Stomach (tissue), 9 donors: Measurements from ENCODE around the gene ETFRF1. TPM values are rescaled to one million over a fixed set of nuclear protein-coding genes. Genes with fewer than 3 reads are reported as not detected.

Experiments
- DNase-seq, 2 donors: peaks; one replicate each; pipeline versions ENCODE4 v3.0.0 to v3.0.0-alpha.2; 2013 to 2019
- H3K27ac ChIP-seq, 5 donors: fragments of 200-600 bp in 4 of 5; sonication (generic) in 4 of 5; one replicate each; pipeline ENCODE4 v1.5.1; 2013 to 2019; ENCODE audit warnings: mild to moderate bottlenecking in 1 of 5, moderate library complexity in 1 of 5
- H3K27me3 ChIP-seq, 3 donors: fragments of 200-600 bp; sonication (generic); one replicate each; pipeline ENCODE4 v1.5.1; 2017 to 2019; ENCODE audit warnings: mixed run types in 1 of 3
- H3K36me3 ChIP-seq, 4 donors: fragments of 200-600 bp; sonication (generic); 1 replicate in 3 of 4; 2 replicates in 1 of 4; pipeline ENCODE4 v1.5.1; 2016 to 2019
- H3K4me1 ChIP-seq, 4 donors: fragments of 200-600 bp; sonication (generic); one replicate each; pipeline ENCODE4 v1.5.1; 2016 to 2019
- H3K4me3 ChIP-seq, 4 donors: fragments of 200-600 bp; sonication (generic) in 3 of 4; one replicate each; pipeline ENCODE4 v1.5.1; 2016 to 2019; ENCODE audit warnings: mild to moderate bottlenecking in 1 of 4
- H3K9me3 ChIP-seq, 4 donors: fragments of 200-600 bp; sonication (generic); one replicate each; pipeline ENCODE4 v1.5.1; 2016 to 2019
- EP300 ChIP-seq: sonication (generic); formaldehyde crosslinking; IDR thresholded peaks from one replicate; pipeline ENCODE4 v1.6.1; 2017; ENCODE audit warnings: antibody characterized with exemption
- POLR2A ChIP-seq, 4 donors: fragments of 450-650 bp; IDR thresholded peaks; one replicate each; pipeline ENCODE4 v1.6.1; 2016; ENCODE audit warnings: antibody characterized with exemption in 4 of 4, control low read depth in 2 of 4, mild to moderate bottlenecking in 1 of 4, moderate library complexity in 1 of 4
- POLR2AphosphoS5 ChIP-seq, 3 donors: sonication (generic); formaldehyde crosslinking; IDR thresholded peaks; one replicate each; pipeline ENCODE4 v1.6.1; 2016; ENCODE audit warnings: antibody characterized with exemption in 3 of 3
- WGBS, 5 donors: extraction: QIAGEN DNeasy Blood & Tissue Kit in 3 of 5; methylation state at CpG; one replicate each; pipeline versions ENCODE4 v1.1.5 to v1.1.7; 2013 to 2018; 5-methylcytosine and 5-hydroxymethylcytosine counted together
- intact Hi-C: fragments of 100-400 bp; cut with DNase I; formaldehyde crosslinking; loops from one replicate; pipeline ENCODE4 v1.15.1; 2023; ENCODE audit warnings: low total_unique reads
- polyA plus RNA-seq, 3 donors: library from polyadenylated mRNA; stranded (reverse); fragments of 200-250 nt; gene quantifications; one replicate each; pipeline ENCODE4 v1.2.3, GENCODE V29; 2013
- total RNA-seq, 5 donors: library from RNA; depleted of rRNA; stranded (reverse); fragments of >200 nt; gene quantifications; one replicate each; pipeline versions ENCODE4 v1.1.0 to v1.2.3, GENCODE V29; 2014 to 2016
- TF ChIP-seq, protein P1 (sequence below), 7 experiments: fragments of 450-650 bp in 4 of 7; fragments of 200-600 bp in 3 of 7; sonication (generic) in 3 of 7; IDR thresholded peaks; one replicate each; pipeline ENCODE4 v1.5.1; 2016 to 2019; ENCODE audit warnings: antibody characterized with exemption in 7 of 7, control low read depth in 2 of 7, mild to moderate bottlenecking in 1 of 7
- donor health status: healthy with polysubstance abuse.
- donor health status: Bipolar disorder and iron deficiency.
- donor health status: healthy.

Gene ETFRF1
- total and polyA plus RNA-seq, 8 donors: 1.4 to 50.9 (median 20.6) TPM

DNA sequence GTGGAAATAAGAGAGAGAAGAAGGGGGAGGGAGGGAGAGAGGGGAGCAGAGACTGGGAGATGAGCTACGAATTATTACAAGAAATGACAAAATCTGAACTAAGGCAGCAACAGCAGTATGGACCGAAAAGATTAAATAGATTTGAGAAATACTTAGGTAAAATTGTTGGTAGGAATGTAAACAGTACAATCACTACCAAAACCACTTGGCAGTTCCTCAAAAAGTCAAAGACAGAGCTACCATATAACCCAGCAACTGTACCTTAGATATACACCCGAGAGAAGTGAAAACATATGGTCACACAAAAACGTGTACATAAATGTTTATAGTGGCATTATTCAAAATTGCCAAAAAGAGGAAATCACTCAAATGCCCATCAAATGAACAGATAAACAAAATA lies 41.6 kb downstream of the ETFRF1 start:
- peaks cover 7 to 44% (median 14%) of the 10 kb centered on the region in 4 donors for H3K4me1 ChIP-seq
- intact Hi-C loops: loop anchor here (10.0 kb wide), 1 partner anchor 158 kb away; no protein-coding TSS in a partner anchor
- no peaks in the 10 kb centered on the region for H3K9me3 ChIP-seq
- peaks cover 0 to 48% (median 22%) of the 10 kb centered on the region in 4 donors for H3K36me3 ChIP-seq
- no peak overlapping the region for H3K4me3 ChIP-seq
- H3K27me3 ChIP-seq: no peaks in the 10 kb centered on the region
- WGBS, 5 donors: 38 to 64% (median 51%) methylated on average over 4 of the region's 4 CpGs
- no peak for DNase-seq
- no peak overlapping the region for H3K27ac ChIP-seq
- TF ChIP-seq, protein P1, sequence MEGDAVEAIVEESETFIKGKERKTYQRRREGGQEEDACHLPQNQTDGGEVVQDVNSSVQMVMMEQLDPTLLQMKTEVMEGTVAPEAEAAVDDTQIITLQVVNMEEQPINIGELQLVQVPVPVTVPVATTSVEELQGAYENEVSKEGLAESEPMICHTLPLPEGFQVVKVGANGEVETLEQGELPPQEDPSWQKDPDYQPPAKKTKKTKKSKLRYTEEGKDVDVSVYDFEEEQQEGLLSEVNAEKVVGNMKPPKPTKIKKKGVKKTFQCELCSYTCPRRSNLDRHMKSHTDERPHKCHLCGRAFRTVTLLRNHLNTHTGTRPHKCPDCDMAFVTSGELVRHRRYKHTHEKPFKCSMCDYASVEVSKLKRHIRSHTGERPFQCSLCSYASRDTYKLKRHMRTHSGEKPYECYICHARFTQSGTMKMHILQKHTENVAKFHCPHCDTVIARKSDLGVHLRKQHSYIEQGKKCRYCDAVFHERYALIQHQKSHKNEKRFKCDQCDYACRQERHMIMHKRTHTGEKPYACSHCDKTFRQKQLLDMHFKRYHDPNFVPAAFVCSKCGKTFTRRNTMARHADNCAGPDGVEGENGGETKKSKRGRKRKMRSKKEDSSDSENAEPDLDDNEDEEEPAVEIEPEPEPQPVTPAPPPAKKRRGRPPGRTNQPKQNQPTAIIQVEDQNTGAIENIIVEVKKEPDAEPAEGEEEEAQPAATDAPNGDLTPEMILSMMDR (IDR thresholded peaks at IDR 0.05): no peak
- no peak for TF ChIP-seq POLR2A (IDR thresholded peaks at IDR 0.05)

DNA sequence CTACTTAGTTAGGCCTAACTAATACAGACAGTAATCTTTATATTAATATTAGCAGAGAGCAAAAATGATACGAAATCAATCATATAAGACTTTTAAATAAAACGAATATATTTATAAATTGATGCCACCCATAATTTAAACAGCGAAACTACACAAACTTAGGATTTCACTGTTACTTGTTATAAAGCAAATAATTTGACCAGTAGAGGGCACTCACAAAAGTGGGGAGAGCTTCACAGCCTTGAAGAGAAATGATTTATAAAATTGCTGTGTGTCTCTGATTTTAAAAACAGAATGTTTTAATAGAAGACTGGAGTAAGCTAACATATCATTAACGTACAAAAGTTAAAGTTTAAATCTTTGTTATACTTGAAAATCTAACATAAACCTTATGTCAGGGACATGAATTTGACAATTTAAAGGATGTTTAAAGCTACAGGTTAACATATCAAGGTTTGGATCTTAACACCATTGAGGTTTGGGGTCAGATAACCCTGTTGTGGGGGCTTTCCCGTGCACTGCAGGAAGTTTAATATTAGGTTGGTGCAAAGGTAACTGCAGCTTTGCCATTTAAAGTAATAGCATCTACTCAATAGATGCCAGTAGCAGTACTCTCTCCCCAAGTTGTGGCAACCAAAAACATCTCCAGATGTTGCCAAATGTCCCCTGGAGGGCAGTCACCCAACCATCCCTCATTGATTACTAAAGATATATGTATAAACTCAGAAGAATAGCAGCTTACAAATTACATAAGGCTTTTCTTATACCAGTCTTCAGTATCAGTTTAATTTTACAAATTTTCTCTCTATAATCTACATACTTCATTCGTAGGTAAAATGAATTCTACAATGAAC lies 46.4 kb downstream of the ETFRF1 start:
- DNase-seq: peak in 1 of 2 donors; percentile 72
- Histone ChIP-seq H3K4me3 (no peak overlapping the region), H3K27ac (peak overlapping the region in 2 of 5 donors; percentile 13 to 43), H3K36me3 (peaks cover 0 to 35% (median 12%) of the 10 kb centered on the region in 4 donors), H3K27me3 (no peaks in the 10 kb centered on the region), H3K9me3 (no peaks in the 10 kb centered on the region), H3K4me1 (peaks cover 0 to 71% (median 25%) of the 10 kb centered on the region in 4 donors)
- TF ChIP-seq POLR2A (IDR thresholded peaks at IDR 0.05) (no peak), POLR2AphosphoS5 (IDR thresholded peaks at IDR 0.05) (no peak), EP300 (no peak)
- TF ChIP-seq, protein P1 (IDR thresholded peaks at IDR 0.05): peak in 5 of 7 experiments; percentile 35 to 62 (median 54)
- intact Hi-C loops: no loop called here
- 32 to 45% (median 34%) methylated on average over 6 of the region's 6 CpGs for WGBS, 5 donors

DNA sequence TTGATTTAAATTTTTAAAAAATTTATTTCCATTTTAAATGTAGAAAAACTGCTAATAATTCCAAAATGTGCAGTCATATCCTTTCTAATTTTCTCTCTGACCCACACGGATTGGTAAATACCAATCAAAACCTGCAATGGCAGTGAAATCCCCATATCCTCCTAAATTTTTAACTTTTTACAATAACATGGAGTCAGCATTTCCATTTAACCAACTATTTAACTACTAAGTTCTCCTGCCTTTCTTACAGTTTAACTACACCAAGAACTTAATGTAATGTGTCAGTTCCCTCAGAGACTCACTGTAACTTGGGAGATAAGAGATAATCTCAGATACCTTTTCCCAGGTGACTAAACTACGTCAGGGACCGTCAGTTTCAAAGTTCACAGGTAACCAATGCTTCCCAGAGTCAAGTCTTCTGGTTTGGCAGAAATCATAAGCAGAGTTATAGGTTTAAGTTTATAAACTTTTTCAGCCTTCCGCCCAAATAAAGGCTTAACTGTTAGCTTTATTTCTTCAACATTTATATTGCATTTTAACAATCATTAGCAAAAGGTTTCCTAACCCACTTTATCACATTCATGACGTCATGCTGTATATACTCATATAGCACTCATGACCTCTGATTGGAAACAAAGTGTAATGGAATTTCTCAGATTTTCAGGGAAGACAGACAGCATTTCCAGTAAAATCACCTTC lies 48.1 kb downstream of the ETFRF1 start:
- TF ChIP-seq, protein P1 (IDR thresholded peaks at IDR 0.05): no peak
- TF ChIP-seq EP300 (no peak), POLR2AphosphoS5 (IDR thresholded peaks at IDR 0.05) (peak in 1 of 3 donors; percentile 15), POLR2A (IDR thresholded peaks at IDR 0.05) (no peak)
- H3K4me1 ChIP-seq: peaks cover 0 to 70% (median 27%) of the 10 kb centered on the region in 4 donors
- no peak overlapping the region for H3K4me3 ChIP-seq
- 39 to 55% (median 47%) methylated on average over 5 of the region's 5 CpGs for WGBS, 5 donors
- no peaks in the 10 kb centered on the region for H3K27me3 ChIP-seq
- peak in 1 of 2 donors; percentile 45 for DNase-seq
- H3K27ac ChIP-seq: peak overlapping the region in 4 of 5 donors; percentile 17 to 66 (median 40)
- H3K36me3 ChIP-seq: peaks cover 0 to 26% (median 4%) of the 10 kb centered on the region in 4 donors
- H3K9me3 ChIP-seq: no peaks in the 10 kb centered on the region
- intact Hi-C loops: no loop called here

DNA sequence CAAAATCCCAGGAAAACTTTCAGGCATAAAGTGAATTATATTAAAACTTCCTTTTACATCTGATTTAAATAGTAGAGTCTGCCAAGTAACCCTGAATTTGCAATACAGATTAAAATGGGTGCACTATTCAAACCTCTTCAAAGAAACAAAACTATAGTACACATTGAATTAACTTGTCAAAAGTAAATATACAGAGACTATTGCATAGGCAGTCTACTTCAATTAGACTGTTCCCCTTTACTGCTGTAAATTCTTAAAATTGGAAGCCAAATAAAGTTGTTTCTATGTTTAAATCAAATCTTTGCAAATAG lies 48.6 kb downstream of the ETFRF1 start:
- intact Hi-C loops: no loop called here
- TF ChIP-seq POLR2A (IDR thresholded peaks at IDR 0.05) (no peak), EP300 (no peak), POLR2AphosphoS5 (IDR thresholded peaks at IDR 0.05) (no peak)
- TF ChIP-seq, protein P1 (IDR thresholded peaks at IDR 0.05): no peak
- H3K27ac ChIP-seq: peak overlapping the region in 3 of 5 donors; percentile 17 to 66 (median 44)
- H3K4me1 ChIP-seq: peaks cover 0 to 73% (median 30%) of the 10 kb centered on the region in 4 donors
- H3K4me3 ChIP-seq: no peak overlapping the region
- H3K27me3 ChIP-seq: no peaks in the 10 kb centered on the region
- H3K36me3 ChIP-seq: peaks cover 0 to 28% (median 4%) of the 10 kb centered on the region in 4 donors
- no peaks in the 10 kb centered on the region for H3K9me3 ChIP-seq
- no peak for DNase-seq
